ENCODE data around the gene FILIP1. TPM values are rescaled to one million over a fixed set of nuclear protein-coding genes. Genes with fewer than 3 reads are reported as not detected.

FILIP1 gene
- total and polyA plus RNA-seq, 2 of the 8 experiments (the other 6 are each of a cell fraction or from before 2014, with no cell fraction given): 2.4 to 5.7 TPM

GRCh38 chr6:75431379-75431778 lies 62.2 kb downstream of the FILIP1 start:
- H3K27ac ChIP-seq (ENCODE audit: low read depth, low read length): no peak overlapping the region
- DNase-seq (ENCODE audit: low read depth in 1 of 2, low spot score in 2 of 2): no peak

More at GRCh38 chr6:75431379-75431778, 62.2 kb downstream of the FILIP1 start:
- no peak for TF ChIP-seq JUND (IDR thresholded peaks at IDR 0.05; ENCODE audit: low read length)
- TF ChIP-seq CTBP2 (IDR thresholded peaks at IDR 0.05; ENCODE audit: borderline replicate concordance, insufficient read depth, insufficient read length, low read length): no peak
- TF ChIP-seq JUN (IDR thresholded peaks at IDR 0.05; ENCODE audit: low read depth, low read length): no peak
- no peak for TF ChIP-seq POLR2AphosphoS5 (IDR thresholded peaks at IDR 0.05; ENCODE audit: low read depth, low read length)
- TF ChIP-seq RAD21 (IDR thresholded peaks at IDR 0.05 in 1 of 2, conservative IDR thresholded peaks at IDR 0.05 in 1 of 2; ENCODE audit: low read depth in 2 of 2, low read length in 2 of 2): no peak
- Histone ChIP-seq H3K9me3 (ENCODE audit: insufficient read depth in 2 of 2, low read depth in 1 of 2, low read length in 1 of 2) (no peaks in the 10 kb centered on the region), H3K4ac (replicated peaks; ENCODE audit: insufficient read length, low read depth, low read length) (no peak overlapping the region), H3K14ac (ENCODE audit: insufficient read length) (no peak overlapping the region), H2BK20ac (ENCODE audit: low read length) (no peak overlapping the region), H3K23me2 (ENCODE audit: low read depth, low read length) (no peaks in the 10 kb centered on the region), H3K4me2 (ENCODE audit: insufficient read depth in 1 of 2, low read depth in 2 of 2, low read length in 2 of 2) (no peak overlapping the region), H4K91ac (replicated peaks; ENCODE audit: insufficient read length, low read length) (no peak overlapping the region), H3K18ac (ENCODE audit: extremely low read depth, low read length) (no peak overlapping the region), H2BK12ac (ENCODE audit: low read depth, low read length) (no peak overlapping the region), H3K4me1 (replicated peaks in 1 of 4; ENCODE audit: control insufficient read depth in 3 of 4, insufficient read depth in 4 of 4, low read length in 3 of 4) (peaks cover 0 to 3% (median 0%) of the 10 kb centered on the region in 4 experiments; a peak in 1 of 7 replicates), H3K4me3 (ENCODE audit: extremely low read depth in 1 of 4, insufficient read depth in 2 of 4, low read depth in 3 of 4, low read length in 4 of 4) (no peak overlapping the region), H4K8ac (ENCODE audit: extremely low read depth, insufficient read depth, low read length) (no peak overlapping the region; the same call in 1 of the 2 replicates), H3K9ac (replicated peaks in 1 of 4; ENCODE audit: extremely low read depth in 1 of 4, low read depth in 3 of 4, low read length in 3 of 4) (no peak overlapping the region), H3K36me3 (ENCODE audit: control insufficient read depth in 2 of 4, insufficient read depth in 4 of 4, low read length in 3 of 4) (no peaks in the 10 kb centered on the region), H3K79me1 (ENCODE audit: low read depth, low read length) (no peaks in the 10 kb centered on the region), H2AFZ (ENCODE audit: low read length) (0 out of 2 replicates have a peak overlapping the region, but pooled peaks have one; percentile 76), H4K20me1 (replicated peaks in 1 of 2; ENCODE audit: control insufficient read depth in 1 of 2, insufficient read depth in 2 of 2, low read length in 2 of 2) (no peaks in the 10 kb centered on the region), H3K56ac (replicated peaks; ENCODE audit: insufficient read length, low read depth, low read length) (no peak overlapping the region), H2BK15ac (ENCODE audit: low read length) (no peak overlapping the region), H2AK5ac (ENCODE audit: low read depth, low read length) (no peak overlapping the region), H3K23ac (ENCODE audit: insufficient read length) (no peak overlapping the region), H2BK120ac (replicated peaks; ENCODE audit: low read depth, low read length) (no peak overlapping the region), H3K79me2 (ENCODE audit: control insufficient read depth in 1 of 2, insufficient read depth in 2 of 2, low read length in 2 of 2) (no peaks in the 10 kb centered on the region), H4K5ac (ENCODE audit: insufficient read length, low read depth, low read length) (no peak overlapping the region), H2BK5ac (ENCODE audit: low read depth, low read length) (no peak overlapping the region), H3K27me3 (replicated peaks in 1 of 4; ENCODE audit: control insufficient read depth in 3 of 4, extremely low read depth in 1 of 4, insufficient read depth in 3 of 4, low read length in 3 of 4) (no peaks in the 10 kb centered on the region)
- 86% methylated on average over 1 of the region's 1 CpG; no CpG with 5 or more reads in 1 of the 2 experiments for WGBS, 2 experiments (ENCODE audit: extremely low coverage in 1 of 2, insufficient coverage in 1 of 2, insufficient read length in 1 of 2, insufficient replicate concordance in 2 of 2, low coverage in 1 of 2, low lambda C conversion rate in 2 of 2, missing lambda C conversion rate in 1 of 2)
- POLR2A ChIA-PET (ENCODE audit: partially characterized antibody): no interaction called here
- CTCF ChIA-PET (ENCODE audit: partially characterized antibody): interaction anchor here (0.6 kb wide), 1 partner anchor 47 kb away, joined by 3 read pairs; no protein-coding TSS in a partner anchor
- no peak for FAIRE-seq

Data from H1 (cell line).